SHP77 (cell line): ENCODE data around the gene IGLON5.

Experiments
- DNase-seq, 2 experiments: peaks; one replicate each; lab custom pipeline; 2025; lab: John Stamatoyannopoulos, UW

IGLON5 gene

GRCh38 chr19:51317968-51318367 lies 6.5 kb downstream of the IGLON5 start:
- no peak for DNase-seq

DNA sequence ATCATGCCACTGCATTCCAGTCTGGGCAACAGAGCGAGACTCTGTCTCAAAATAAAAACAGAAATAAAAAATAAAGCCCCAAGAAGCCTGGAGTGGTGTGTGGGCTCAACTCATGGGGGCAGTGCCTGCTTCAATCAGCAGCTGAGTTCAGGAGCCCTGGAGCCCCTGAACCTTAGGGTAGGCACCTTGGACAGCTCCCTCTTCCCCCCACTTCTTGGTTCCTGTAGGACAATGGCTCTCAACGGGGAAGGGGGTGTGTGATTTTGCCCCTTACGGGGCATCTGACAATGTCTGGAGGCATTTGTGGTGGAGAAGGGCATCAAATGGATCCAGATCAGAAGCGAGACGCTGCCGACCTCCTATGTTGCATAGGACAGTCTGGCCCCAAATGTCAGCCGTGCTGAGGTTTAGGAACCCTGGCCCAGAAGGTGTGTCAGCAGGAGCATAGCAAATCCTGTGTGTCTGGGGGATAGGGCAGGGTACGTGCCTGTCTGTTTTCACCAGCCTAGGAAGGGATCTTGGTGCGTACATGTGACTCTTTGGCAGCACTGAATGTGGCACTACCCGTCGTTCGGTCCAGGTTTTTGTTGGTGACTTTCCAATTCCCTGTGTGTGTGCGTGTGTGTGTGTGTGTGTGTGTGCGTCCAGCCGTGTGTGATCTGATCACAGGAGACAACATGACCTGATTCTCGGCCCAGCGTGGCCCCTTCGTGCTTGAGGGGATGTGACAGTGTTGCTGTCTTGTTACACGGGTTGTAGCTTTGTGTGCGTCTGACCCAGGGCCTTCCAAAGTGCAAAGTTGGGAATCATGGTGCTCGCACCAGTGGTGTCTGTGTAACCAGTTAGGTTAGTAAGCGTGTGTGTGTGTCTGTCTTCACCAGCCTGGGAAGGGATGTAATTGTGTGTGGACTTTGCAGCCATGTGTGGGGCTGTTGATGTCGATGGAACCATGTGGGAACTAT lies 7.5 kb downstream of the IGLON5 start:
- DNase-seq: no peak

- DNase-seq: no peak
Measured at GRCh38 chr19:51319649-51320279, 8.3 kb downstream of the IGLON5 start.

GRCh38 chr19:51320280-51320657 lies 8.8 kb downstream of the IGLON5 start:
- peak; percentile 11 to 27 for DNase-seq

DNA sequence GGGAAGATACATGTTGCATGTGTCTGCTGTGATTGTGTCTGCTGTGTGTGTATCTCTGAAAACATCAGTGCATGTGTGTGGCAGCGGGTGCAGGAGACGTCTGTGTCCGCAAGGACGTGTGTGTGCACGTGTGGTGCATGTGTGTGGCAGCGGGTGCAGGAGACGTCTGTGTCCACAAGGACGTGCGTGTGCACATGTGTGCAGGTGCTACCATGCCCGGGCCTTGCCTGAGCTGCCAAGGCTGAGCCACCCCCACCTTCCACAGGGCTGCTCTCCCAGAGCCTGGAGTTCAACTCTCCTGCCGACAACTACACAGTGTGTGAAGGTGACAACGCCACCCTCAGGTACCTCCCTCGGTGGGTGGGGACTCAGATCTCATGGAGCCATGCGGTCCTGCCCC lies 10.4 kb downstream of the IGLON5 start:
- DNase-seq: no peak

GRCh38 chr19:51323481-51324166 lies 12.2 kb downstream of the IGLON5 start:
- no peak for DNase-seq

DNA sequence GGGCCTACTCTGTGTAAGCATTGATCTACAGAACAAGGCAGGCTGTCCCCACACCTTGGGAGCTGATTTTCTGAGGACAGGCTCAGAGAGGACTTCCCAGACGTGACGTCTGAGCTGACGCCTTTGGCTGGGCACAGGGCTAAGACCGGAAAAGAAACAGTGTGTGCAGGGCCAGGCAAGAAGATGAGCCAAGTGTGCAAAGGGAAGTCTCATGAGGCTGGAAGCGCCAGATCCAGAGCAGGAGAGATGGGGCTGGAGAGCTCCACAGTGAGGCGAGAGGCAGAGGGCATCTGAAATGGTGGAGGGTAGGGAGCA lies 12.7 kb downstream of the IGLON5 start:
- DNase-seq: no peak

DNA sequence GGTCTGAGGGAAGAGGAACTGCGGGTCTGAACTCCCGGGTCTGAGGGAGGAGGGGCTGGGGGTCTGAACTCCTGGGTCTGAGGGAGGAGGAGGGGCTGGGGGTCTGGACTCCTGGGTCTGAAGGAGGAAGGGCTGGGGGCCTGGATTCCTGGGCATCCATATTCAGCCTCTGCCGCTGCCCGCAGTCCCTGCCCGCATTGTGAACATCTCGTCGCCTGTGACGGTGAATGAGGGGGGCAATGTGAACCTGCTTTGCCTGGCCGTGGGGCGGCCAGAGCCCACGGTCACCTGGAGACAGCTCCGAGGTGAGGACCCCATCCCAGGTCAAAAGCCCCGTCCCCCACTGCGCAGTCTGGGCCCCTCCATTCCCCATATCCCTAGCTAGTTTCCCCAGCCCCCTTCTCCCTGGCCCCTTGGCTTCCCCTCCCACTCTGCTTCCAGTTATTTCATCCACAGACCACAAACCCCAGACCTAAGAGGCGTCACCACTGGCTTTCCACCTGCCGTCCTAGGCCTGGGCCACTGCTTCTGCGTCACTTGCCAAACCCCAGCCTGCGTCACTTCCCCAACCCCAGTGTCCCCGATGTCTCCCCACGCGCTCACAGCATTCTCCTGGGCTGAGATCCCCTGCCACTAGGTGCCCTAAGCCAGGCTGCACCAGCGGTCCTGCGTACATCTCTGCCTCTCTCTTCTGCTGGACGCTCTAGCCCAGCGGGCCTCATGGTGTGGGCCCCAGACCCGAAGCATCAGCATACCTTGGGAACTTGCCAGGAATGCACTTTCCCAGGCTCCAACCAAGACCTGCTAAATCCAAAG lies 13.9 kb downstream of the IGLON5 start:
- no peak for DNase-seq

GRCh38 chr19:51326216-51327065 lies 15.0 kb downstream of the IGLON5 start:
- DNase-seq: no peak

- no peak for DNase-seq
Measured at GRCh38 chr19:51327066-51328001, 15.9 kb downstream of the IGLON5 start.

- DNase-seq: no peak
Measured at GRCh38 chr19:51329411-51329810, 18.0 kb downstream of the IGLON5 start.

DNA sequence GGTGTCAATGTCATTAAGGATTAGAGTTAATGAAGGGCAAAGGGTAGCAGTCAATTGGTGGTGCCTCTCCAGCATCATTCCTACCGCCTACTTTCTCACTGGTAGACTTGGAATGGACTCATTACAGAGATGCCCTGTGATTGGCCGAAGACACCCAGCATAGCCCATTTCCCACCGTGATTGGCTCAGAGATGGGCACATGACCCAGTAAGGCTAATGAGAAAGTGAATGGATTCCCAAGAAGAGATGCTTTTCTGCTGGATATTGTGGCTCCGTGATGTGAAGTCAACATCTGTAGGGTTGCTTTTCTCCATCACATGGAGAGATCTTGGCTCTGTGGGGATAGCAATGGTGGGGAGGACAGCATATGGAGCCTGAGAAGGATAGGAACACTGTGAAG lies 18.9 kb downstream of the IGLON5 start:
- DNase-seq: no peak

DNA sequence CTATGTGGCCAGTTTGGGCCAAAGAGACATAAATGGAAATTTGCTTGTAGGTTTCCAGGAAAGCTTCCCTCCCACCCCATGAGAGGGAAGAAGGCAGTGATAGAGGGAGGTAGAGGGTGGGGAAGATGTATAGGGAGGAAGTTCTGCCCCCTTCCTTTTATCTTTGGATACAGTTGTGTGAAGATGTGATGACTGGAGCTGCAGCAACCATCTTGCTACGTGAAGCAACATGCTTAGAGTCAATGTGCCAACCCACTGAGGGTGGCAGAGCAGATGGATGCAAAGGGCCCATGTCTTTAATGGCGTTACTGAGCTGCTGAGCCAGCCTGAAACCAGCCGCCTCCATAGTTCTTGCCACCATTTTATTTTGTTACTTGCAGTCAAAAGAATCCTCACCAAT lies 19.7 kb downstream of the IGLON5 start:
- DNase-seq: no peak

DNA sequence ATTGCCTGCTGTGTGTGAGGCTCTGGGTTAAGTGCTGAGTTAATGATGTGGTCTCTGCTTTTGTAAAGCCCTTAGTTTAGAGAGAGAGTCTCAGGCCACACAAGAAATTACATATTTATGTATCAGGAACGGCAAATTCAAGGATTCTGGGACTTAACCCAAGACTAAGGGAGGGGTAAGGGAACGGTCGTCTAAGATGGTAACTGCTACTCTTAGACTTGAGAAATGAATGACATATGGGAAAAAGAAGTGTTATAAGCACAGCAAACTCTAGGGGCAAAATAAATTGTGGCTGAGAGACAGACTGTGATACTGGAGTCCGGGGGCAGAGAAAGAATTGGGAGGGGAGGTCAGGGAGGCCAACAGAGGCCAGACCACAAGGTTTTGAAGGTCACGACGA lies 20.3 kb downstream of the IGLON5 start:
- DNase-seq: no peak

DNA sequence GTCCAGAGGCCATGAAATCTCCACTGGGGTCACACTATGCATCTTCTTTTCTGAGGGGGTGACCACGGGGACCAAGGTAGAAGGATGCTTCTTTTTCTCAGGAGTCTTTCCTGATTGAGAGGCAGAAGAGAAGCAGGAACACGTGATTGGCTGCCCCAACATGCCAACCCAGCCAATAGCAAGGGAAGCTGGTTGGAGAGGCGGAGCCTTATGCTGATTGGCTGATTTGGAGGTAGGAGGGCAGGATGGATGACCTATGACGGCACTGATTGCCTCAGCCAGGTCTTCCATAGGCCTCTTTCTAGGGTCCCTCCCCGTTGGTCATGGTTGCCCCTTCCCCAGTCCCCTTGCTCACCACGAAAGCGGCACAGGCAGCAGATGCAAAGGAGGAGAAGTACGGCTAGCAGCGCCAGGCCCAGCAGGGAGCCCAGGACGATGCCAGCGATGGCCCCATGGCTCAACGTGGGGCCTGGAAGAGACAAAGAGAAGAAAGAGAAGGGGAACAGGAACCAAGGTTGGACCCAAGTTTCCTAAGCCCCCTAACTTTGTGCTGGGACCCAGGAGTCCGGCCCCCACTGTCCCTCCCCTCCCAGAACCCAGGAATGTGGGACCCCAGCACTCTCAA lies 22.5 kb downstream of the IGLON5 start:
- DNase-seq: peak; percentile 52 to 75

GRCh38 chr19:51337141-51337860 lies 25.9 kb downstream of the IGLON5 start:
- no peak for DNase-seq

DNA sequence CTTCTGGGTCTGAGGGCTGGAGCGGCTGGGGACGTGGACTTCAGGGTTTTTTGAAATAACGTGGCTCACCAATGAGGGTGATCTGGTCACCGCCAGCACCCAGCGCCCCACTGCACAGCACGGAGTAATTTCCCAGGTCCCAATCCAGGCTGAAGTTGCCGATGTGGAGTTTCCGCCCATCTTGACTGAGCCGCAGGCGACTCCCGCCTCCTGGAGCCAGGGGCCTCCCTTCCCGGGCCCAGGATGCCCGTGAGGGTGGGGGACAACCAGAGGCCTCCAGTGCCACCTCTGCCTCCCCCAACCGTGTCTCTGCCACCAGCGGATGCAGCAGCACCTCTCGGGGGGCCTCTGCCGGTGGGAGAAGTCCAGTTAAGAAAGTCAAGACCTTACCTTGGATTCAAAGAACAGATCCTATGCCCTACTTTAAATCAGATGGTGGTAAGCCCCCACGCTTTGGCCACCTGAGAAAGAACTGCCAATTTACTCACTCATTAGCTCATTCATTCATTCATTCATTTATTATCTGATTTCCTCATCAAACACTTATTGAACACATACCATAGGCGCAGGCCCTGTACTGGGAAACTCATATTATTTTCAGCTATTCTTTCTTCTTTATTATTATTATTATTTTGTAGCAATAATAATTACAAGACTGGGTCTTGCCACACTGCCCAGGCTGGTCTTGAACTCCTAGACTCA lies 26.6 kb downstream of the IGLON5 start:
- DNase-seq: no peak
